Adrenal gland (tissue), 5 donors: ENCODE measurements around the gene PVALEF.

Experiments
- POLR2A ChIP-seq, 2 donors: fragments of 450-650 bp; IDR thresholded peaks; one replicate each; pipeline ENCODE4 v1.6.1; 2017; ENCODE audit warnings: antibody characterized with exemption in 2 of 2, mild to moderate bottlenecking in 2 of 2, moderate library complexity in 1 of 2
- TF ChIP-seq, protein P1 (sequence below), 6 experiments: fragments of 450-650 bp in 4 of 6; fragments of 200-600 bp in 2 of 6; sonication (generic) in 1 of 6; IDR thresholded peaks; 1 replicate in 5 of 6; 2 replicates in 1 of 6; pipeline versions ENCODE4 v1.5.1 to v1.8.0; 2016 to 2021; ENCODE audit warnings: antibody characterized with exemption in 6 of 6, mild to moderate bottlenecking in 2 of 6, moderate library complexity in 1 of 6
- donor health status: DM: no; HTN: no; CAD: no.

DNA sequence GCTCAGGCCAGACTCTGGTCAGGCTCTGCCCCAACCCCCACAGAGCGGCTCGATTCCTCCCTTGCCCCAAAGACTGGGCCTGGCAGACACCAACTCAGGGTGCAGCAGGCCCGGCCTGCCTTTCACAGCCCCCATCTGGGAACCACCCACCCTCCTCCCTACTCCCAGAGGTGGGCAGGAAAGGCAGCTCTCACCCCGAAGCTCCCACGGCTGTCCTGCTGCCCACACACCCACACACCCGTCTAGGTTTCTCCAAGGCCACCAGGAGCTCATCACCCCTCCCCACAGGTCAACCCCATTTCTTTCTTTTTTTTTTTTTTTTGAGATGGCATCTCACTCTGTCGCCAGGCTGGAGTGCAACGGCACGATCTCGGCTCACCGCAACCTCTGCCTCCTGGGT lies 53.7 kb downstream of the PVALEF start:
- no peak for TF ChIP-seq POLR2A (IDR thresholded peaks at IDR 0.05)
- TF ChIP-seq, protein P1, sequence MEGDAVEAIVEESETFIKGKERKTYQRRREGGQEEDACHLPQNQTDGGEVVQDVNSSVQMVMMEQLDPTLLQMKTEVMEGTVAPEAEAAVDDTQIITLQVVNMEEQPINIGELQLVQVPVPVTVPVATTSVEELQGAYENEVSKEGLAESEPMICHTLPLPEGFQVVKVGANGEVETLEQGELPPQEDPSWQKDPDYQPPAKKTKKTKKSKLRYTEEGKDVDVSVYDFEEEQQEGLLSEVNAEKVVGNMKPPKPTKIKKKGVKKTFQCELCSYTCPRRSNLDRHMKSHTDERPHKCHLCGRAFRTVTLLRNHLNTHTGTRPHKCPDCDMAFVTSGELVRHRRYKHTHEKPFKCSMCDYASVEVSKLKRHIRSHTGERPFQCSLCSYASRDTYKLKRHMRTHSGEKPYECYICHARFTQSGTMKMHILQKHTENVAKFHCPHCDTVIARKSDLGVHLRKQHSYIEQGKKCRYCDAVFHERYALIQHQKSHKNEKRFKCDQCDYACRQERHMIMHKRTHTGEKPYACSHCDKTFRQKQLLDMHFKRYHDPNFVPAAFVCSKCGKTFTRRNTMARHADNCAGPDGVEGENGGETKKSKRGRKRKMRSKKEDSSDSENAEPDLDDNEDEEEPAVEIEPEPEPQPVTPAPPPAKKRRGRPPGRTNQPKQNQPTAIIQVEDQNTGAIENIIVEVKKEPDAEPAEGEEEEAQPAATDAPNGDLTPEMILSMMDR (IDR thresholded peaks at IDR 0.05) = no peak
